CD14-positive monocyte (primary cell): ENCODE measurements around the gene MLLT3. TPM values are rescaled to one million over a fixed set of nuclear protein-coding genes. Genes with fewer than 3 reads are reported as not detected.

Experiments used
- DNase-seq, 3 donors: peaks; one replicate each; pipeline ENCODE4 v3.0.0-alpha.2; 2011 to 2022
- H2AFZ ChIP-seq: 2 replicates; pipeline ENCODE4 v1.6.0; 2012; ENCODE audit warnings: mild to moderate bottlenecking, low read depth, low read length, inconsistent platforms; ENCODE audit not compliant: insufficient read depth, poor library complexity, severe bottlenecking
- H3K27ac ChIP-seq, 2 donors: 1 replicate in 1 of 2; 2 replicates in 1 of 2; pipeline ENCODE4 v1.5.1; 2012 to 2013; ENCODE audit warnings: low read length in 2 of 2, control low read depth in 1 of 2, inconsistent platforms in 1 of 2, low read depth in 1 of 2, mild to moderate bottlenecking in 1 of 2
- H3K27me3 ChIP-seq, 2 donors: one replicate each; pipeline versions ENCODE4 v1.6.0 to v1.6.1; 2011 to 2013; ENCODE audit warnings: low read length in 2 of 2; ENCODE audit not compliant: control insufficient read depth in 2 of 2, insufficient read depth in 2 of 2
- H3K36me3 ChIP-seq, 2 donors: replicated peaks in 1 of 2; 1 replicate in 1 of 2; 2 replicates in 1 of 2; pipeline versions ENCODE4 v1.5.1 to v1.6.1; 2012 to 2013; ENCODE audit warnings: low read length in 2 of 2, control low read depth in 1 of 2, inconsistent platforms in 1 of 2, mild to moderate bottlenecking in 1 of 2; ENCODE audit not compliant: insufficient read depth in 2 of 2, control insufficient read depth in 1 of 2
- H3K4me1 ChIP-seq, 2 donors: 1 replicate in 1 of 2; 2 replicates in 1 of 2; pipeline versions ENCODE4 v1.5.1 to v1.6.1; 2012 to 2013; ENCODE audit warnings: low read length in 2 of 2, control low read depth in 1 of 2, inconsistent platforms in 1 of 2, mild to moderate bottlenecking in 1 of 2, moderate library complexity in 1 of 2; ENCODE audit not compliant: insufficient read depth in 2 of 2, control insufficient read depth in 1 of 2
- H3K4me2 ChIP-seq: replicated peaks from 2 replicates; pipeline ENCODE3; 2012; ENCODE audit warnings: low read length, moderate library complexity, mild to moderate bottlenecking; ENCODE audit not compliant: poor library complexity, severe bottlenecking; ENCODE audit errors: extremely low read depth
- H3K4me3 ChIP-seq, 3 experiments: fragments of 200-600 bp in 1 of 3; sonication (generic) in 1 of 3; replicated peaks in 1 of 3; 1 replicate in 2 of 3; 2 replicates in 1 of 3; pipeline ENCODE4 v1.5.1; 2011 to 2013; ENCODE audit warnings: low read length in 3 of 3, mild to moderate bottlenecking in 3 of 3, control low read depth in 2 of 3, low read depth in 2 of 3, inconsistent platforms in 1 of 3, moderate library complexity in 1 of 3
- H3K79me2 ChIP-seq: 2 replicates; pipeline ENCODE4 v1.6.0; 2012; ENCODE audit warnings: mild to moderate bottlenecking, control low read depth, inconsistent platforms, low read length, moderate library complexity; ENCODE audit not compliant: insufficient read depth
- H3K9ac ChIP-seq: 2 replicates; pipeline ENCODE4 v1.6.0; 2017; ENCODE audit warnings: low read length, mild to moderate bottlenecking; ENCODE audit not compliant: insufficient read depth, poor library complexity, severe bottlenecking
- H3K9me3 ChIP-seq, 2 donors: replicated peaks in 1 of 2; 1 replicate in 1 of 2; 2 replicates in 1 of 2; pipeline versions ENCODE4 v1.5.1 to v1.6.1; 2012 to 2013; ENCODE audit warnings: low read length in 2 of 2, control low read depth in 1 of 2; ENCODE audit not compliant: control insufficient read depth in 1 of 2, insufficient read depth in 1 of 2
- H4K20me1 ChIP-seq: 2 replicates; pipeline ENCODE4 v1.6.0; 2012; ENCODE audit warnings: mild to moderate bottlenecking, low read length, control low read depth, moderate library complexity; ENCODE audit not compliant: insufficient read depth
- H3K27ac Mint-ChIP-seq, 7 donors: one replicate each; pipeline ENCODE4 v1.8.0; 2020; ENCODE audit warnings: mild to moderate bottlenecking in 7 of 7, mixed read lengths in 7 of 7, moderate library complexity in 6 of 7, inconsistent platforms in 2 of 7
- H3K27me3 Mint-ChIP-seq, 3 donors: one replicate each; pipeline ENCODE4 v1.8.0; 2021 to 2022; ENCODE audit warnings: low read depth in 3 of 3, mild to moderate bottlenecking in 3 of 3, mixed read lengths in 3 of 3, moderate library complexity in 3 of 3, inconsistent platforms in 1 of 3
- H3K36me3 Mint-ChIP-seq, 2 donors: one replicate each; pipeline ENCODE4 v1.8.0; 2020; ENCODE audit warnings: mixed read lengths in 2 of 2, inconsistent platforms in 1 of 2, mild to moderate bottlenecking in 1 of 2
- H3K4me1 Mint-ChIP-seq: one replicate; pipeline ENCODE4 v1.8.0; 2020; ENCODE audit warnings: mild to moderate bottlenecking, mixed read lengths
- H3K4me3 Mint-ChIP-seq, 2 donors: one replicate each; pipeline ENCODE4 v1.8.0; 2020; ENCODE audit warnings: mild to moderate bottlenecking in 2 of 2, mixed read lengths in 2 of 2, moderate library complexity in 1 of 2
- H3K9me3 Mint-ChIP-seq, 7 donors: one replicate each; pipeline ENCODE4 v1.8.0; 2020 to 2022; ENCODE audit warnings: mixed read lengths in 7 of 7, mild to moderate bottlenecking in 6 of 7, moderate library complexity in 6 of 7, inconsistent platforms in 2 of 7
- CTCF ChIP-seq: fragments of 200-600 bp; IDR thresholded peaks from one replicate; pipeline ENCODE4 v1.8.0; 2022; ENCODE audit warnings: antibody characterized with exemption, mild to moderate bottlenecking
- WGBS: methylation state at CpG from one replicate; pipeline ENCODE4 v1.1.5; 2013; ENCODE audit warnings: missing lambda C conversion rate; ENCODE audit not compliant: insufficient coverage; 5-methylcytosine and 5-hydroxymethylcytosine counted together
- intact Hi-C, 2 donors: fragments of 100-400 bp; cut with micrococcal nuclease; formaldehyde crosslinking; loops; one replicate each; pipeline versions ENCODE4 v1.15.0 to v1.15.1; 2023
- polyA plus RNA-seq, 3 donors: library from polyadenylated mRNA; depleted of rRNA in 1 of 3; unstranded in 2 of 3; stranded (reverse) in 1 of 3; fragments of 300-500 nt in 2 of 3; fragments of >200 nt in 1 of 3; fragmentation: Illumina TruSeq in 2 of 3; gene quantifications; 1 replicate in 2 of 3; 2 replicates in 1 of 3; pipeline ENCODE4 v1.2.3, GENCODE V29; 2012 to 2021

The MLLT3 gene
- polyA plus RNA-seq, 3 donors, result 0.81 to 2.3 (median 1.5) TPM

GRCh38 chr9:20408513-20408912 is 213.8 kb downstream of the MLLT3 start:
- no peaks in the 10 kb centered on the region for H3K9me3 Mint-ChIP-seq
- Histone ChIP-seq H3K36me3 (no peaks in the 10 kb centered on the region), H4K20me1 (no peaks in the 10 kb centered on the region), H3K4me1 (peaks cover 5 to 7% of the 10 kb centered on the region in 2 donors), H3K27me3 (no peaks in the 10 kb centered on the region), H3K27ac (no peak overlapping the region), H3K9me3 (no peaks in the 10 kb centered on the region), H3K9ac (no peak overlapping the region), H3K4me3 (no peak overlapping the region), H2AFZ (no peak overlapping the region), H3K79me2 (no peaks in the 10 kb centered on the region), H3K4me2 (no peak overlapping the region)
- no peak for DNase-seq
- 35% methylated on average over 2 of the region's 4 CpGs for WGBS
- peaks cover 7% of the 10 kb centered on the region for H3K4me1 Mint-ChIP-seq
- H3K4me3 Mint-ChIP-seq, result no peak overlapping the region
- no peak overlapping the region for H3K27ac Mint-ChIP-seq
- peaks cover 0 to 2% of the 10 kb centered on the region in 2 donors for H3K36me3 Mint-ChIP-seq
- H3K27me3 Mint-ChIP-seq, result peaks cover 0 to 1% (median 0%) of the 10 kb centered on the region in 3 donors
- TF ChIP-seq CTCF, result no peak
- intact Hi-C loops, result no loop called here

GRCh38 chr9:20407013-20407412 is 215.3 kb downstream of the MLLT3 start:
- no peak overlapping the region for H3K4me3 ChIP-seq
- Mint-ChIP-seq H3K4me3 (no peak overlapping the region), H3K27me3 (peaks cover 0 to 1% (median 0%) of the 10 kb centered on the region in 3 donors), H3K4me1 (peaks cover 7% of the 10 kb centered on the region), H3K36me3 (no peaks in the 10 kb centered on the region), H3K27ac (no peak overlapping the region), H3K9me3 (no peaks in the 10 kb centered on the region)
- no peak for DNase-seq
- intact Hi-C loops, result no loop called here
- H3K36me3 ChIP-seq, result no peaks in the 10 kb centered on the region
- H3K4me2 ChIP-seq, result no peak overlapping the region
- H2AFZ ChIP-seq, result no peak overlapping the region
- no peak overlapping the region for H3K27ac ChIP-seq
- H3K27me3 ChIP-seq, result no peaks in the 10 kb centered on the region
- H4K20me1 ChIP-seq, result no peaks in the 10 kb centered on the region
- H3K9me3 ChIP-seq, result no peaks in the 10 kb centered on the region
- H3K9ac ChIP-seq, result no peak overlapping the region
- H3K4me1 ChIP-seq, result peaks cover 5 to 7% of the 10 kb centered on the region in 2 donors
- H3K79me2 ChIP-seq, result no peaks in the 10 kb centered on the region
- no peak for TF ChIP-seq CTCF
